NCI-H2196 treated with DMSO at 0.1 percent for 48 hours (cell line): Measurements from ENCODE around the gene UBR2.
A peak's percentile ranks its signal among the peaks of the same experiment; 100 is the strongest.
"Not testable (repeated sequence)": the region's sequence is repeated elsewhere in the genome, so short reads cannot be mapped to it uniquely, and the experiment has no call there.

Source experiments
- DNase-seq: peaks from one replicate; lab custom pipeline; 2025; ENCODE audit not compliant: unreplicated experiment; lab: John Stamatoyannopoulos, UW

The UBR2 gene

DNA sequence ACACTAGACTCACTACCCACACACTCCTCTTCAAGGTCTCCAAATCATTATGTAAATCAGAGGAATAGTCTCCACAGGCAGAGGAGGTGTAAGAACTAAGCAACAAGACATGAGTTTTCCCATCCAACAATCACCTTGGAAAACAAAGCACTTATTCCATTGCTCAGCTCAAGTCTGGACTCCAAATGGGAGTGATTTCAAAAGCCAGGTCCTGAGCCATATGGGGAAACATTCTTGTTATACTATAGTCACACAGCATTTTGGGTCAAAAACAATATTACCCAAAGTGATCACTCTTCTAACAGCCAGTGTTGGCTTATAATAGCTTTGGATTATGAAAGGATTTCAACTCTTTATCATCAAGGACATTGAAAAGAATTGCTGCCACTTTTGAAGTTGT lies 162.2 kb downstream of the UBR2 start:
- no peak for DNase-seq

DNA sequence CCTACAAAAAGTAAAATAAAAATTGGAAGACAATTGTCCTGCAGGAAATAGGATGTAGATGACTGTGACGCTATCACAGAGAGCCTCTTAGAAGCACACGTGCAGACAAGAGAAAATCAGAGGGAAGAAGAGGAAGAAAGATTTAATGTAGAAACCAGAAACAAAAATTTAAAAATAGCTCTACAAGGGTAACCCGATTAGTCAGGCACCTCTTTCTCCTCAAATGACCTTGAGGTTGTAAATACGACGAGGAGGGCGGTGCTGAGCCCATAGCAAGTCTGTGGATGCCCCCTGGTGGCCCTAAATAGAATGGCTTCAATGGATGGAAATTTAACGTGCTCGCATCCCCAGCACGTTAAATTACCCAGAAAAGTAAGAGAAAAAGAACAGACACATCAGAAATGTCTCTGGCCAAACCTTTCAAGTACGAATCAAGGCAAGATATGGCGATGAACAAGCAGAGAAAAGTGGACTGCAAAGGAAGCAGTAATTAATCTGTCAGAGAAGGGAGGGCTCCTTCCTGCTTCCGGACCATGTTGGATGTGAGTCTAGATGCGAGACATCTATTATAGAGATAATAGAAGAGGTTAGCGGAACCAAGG lies 162.8 kb downstream of the UBR2 start:
- DNase-seq: peak; percentile 74

DNA sequence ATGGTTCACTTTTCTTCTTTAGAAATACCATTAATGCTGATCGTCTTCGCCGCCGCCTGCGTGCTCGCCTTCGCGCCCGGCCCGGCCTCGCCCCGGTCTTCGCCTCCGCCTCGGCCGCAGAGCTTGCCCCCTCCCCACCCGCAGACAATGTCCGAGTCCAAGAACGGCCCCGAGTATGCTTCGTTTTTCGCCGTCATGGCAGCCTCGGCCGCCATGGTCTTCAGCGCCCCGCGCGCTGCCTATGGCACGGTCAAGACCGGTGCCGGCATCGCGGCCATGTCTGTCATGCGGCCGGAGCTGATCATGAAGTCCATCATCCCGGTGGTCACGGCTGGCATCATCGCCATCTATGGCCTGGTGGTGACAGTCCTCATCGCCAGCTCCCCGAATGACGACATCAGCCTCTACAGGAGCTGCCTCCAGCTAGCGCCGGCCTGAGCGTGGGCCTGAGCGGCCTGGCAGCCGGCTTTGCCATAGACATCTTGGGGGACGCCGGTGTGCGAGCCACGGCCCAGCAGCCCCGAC lies 163.3 kb downstream of the UBR2 start:
- no peak for DNase-seq

DNA sequence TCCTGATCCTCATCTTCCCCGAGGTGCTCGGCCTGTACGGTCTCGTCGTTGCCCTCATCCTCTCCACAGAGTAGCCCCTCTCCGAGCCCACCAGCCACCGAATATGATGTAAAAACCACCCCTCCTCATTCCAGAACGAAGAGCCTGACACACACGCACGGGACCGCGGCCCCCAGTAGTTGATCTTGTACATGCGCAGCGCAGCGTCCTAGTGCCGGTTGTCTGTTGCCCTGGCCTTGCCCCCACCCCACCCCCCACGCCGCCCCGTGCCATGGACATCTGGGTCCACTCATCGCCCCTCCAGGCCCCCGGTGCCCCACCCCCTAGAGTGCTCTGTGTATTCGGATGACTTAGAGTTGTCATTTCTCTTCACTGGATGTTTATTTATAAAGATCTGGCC lies 163.8 kb downstream of the UBR2 start:
- no peak for DNase-seq

DNA sequence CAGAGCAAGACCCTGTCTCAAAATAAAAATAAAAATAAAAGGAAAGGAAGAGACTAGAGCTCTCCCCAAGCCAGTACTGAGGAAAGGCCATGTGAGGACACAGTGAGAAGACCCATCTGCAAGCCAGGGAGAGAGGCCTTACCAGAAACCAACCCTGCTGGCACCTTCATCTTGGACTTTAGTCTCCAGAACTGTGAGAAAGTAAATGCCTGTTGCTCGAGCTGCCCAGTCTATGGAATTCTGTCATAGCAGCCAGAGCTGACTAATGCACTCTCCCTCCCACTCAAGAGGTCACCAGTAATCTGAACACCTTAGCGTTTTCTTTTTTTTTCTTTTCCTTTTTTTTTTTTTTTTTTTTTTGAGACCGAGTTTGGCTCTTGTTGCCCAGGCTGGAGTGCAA lies 165.9 kb downstream of the UBR2 start:
- no peak for DNase-seq

DNA sequence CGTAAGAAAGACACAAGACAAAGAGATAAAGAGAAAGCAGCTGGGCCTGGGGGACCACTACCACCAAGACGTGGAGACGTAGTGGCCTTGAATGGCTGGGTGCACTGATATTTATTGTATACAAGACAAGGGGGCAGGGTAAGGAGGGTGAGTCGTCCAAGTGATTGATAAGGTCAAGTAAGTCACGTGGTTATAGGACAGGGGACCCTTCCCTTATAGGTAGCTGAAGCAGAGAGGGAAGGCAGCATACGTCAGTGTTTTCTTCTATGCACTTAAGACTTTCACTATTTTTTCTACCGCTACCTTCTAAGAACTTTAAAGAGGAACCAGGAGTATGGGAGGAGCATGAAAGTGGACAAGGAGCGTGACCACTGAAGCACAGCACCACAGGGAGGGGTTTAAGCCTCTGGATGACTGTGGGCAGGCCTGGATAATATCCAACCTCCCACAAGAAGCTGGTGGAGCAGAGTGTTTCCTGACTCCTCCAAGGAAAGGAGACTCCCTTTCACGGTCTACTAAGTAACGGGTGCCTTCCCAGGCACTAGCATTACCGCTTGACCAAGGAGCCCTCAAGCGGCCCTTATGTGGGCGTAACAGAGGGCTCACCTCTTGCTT lies 170.1 kb downstream of the UBR2 start:
- DNase-seq: not testable (repeated sequence)

DNA sequence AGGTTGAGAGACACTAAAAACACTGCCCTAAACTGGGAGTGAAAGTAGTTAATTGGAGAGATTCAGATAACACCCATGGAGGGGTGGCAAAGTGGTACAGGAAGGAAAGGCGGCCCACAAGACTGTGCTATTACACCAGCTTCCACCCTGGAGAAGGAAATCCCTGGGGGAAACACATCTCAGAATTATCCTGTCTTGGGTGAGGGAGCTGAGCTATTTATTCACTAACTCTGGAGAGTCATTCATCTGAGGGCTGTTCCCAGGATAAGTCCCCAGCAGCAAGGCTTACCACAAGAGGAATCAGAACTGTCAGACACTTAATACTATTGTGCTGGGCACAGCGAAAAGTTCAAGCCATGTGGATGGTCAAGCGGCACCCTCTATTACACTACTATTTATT lies 172.1 kb downstream of the UBR2 start:
- no peak for DNase-seq

DNA sequence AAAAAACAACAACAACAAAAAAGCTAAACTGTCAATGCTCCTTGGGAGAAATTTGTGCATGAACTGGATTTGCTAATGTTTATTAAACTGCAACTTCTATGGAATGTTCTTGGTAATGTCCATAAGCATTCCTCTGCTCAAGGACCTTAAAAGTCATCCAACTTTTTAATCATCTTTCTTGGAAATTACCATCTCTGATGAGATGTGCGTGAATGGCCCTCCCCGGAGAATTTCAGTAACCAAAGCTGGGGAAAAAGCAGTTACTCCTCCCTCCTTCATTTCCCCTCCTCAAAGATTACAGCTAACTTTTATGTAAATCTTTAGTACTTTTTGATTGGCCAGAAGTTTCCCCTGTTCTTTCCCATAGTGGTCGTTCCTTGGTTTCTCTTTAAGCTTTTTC lies 176.9 kb downstream of the UBR2 start:
- no peak for DNase-seq

DNA sequence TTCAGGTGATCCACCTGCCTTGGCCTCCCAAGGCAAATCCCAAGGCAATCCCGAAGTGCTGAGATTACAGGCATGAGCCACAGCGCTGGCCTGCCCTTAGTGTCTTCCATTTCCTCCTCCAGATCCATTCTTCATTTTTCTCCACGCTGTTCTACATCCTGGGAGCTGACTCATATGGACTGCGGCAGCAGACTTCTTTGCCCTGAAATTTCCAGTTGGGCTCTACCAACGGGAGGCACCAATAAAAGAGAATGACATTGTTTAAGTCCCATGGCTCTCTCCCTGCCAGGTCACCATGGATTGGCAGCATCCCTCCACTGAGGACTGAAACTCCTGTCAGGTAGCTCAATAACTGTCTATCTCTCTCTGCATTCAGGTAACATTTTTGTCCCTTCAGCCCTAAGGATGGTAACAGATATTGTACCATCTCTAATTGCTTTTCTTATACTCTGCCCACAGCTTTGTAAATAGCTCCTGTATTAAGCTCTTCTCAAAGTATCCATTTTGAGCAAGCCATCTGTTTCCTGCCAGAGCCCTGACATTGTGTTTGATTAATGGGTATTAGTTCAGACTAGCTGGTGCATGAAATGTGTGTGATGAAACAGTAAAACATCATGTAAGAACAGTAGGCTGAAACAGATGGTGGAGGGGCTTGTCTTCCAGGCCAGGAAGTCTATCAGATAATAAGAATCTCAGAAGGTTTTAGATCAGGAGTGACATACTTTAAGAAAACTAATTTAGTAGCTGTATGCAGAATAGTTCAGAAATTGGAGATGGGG lies 178.5 kb downstream of the UBR2 start:
- no peak for DNase-seq
